GM23338 (cell line): ENCODE results near the gene CLSTN2. TPM values are rescaled to one million over a fixed set of nuclear protein-coding genes. Genes with fewer than 3 reads are reported as not detected.

Experiments used
- ATAC-seq: fragments of 200-7000 bp; cut with Tn5 transposase; 3 replicates; pipeline ENCODE4 v1.9.1; 2020
- DNase-seq: peaks from one replicate; pipeline ENCODE4 v3.0.0-alpha.2; 2015; ENCODE audit warnings: low spot score
- H2AFZ ChIP-seq: fragments of 200-600 bp; sonication (generic); 2 replicates; pipeline ENCODE4 v1.8.0; 2016; ENCODE audit warnings: antibody characterized with exemption, mild to moderate bottlenecking, moderate library complexity
- H3F3A ChIP-seq: fragments of 200-600 bp; sonication (generic); replicated peaks from 2 replicates; pipeline ENCODE4 v1.8.0; 2017; ENCODE audit warnings: antibody characterized with exemption, mixed run types, low read depth
- H3K27ac ChIP-seq: fragments of 200-600 bp; sonication (generic); 2 replicates; pipeline ENCODE4 v1.6.1; 2016; ENCODE audit warnings: low read depth
- H3K27me3 ChIP-seq: fragments of 200-600 bp; sonication (generic); 2 replicates; pipeline ENCODE4 v1.8.0; 2016; ENCODE audit warnings: mild to moderate bottlenecking, mixed run types, moderate library complexity; ENCODE audit not compliant: insufficient read depth
- H3K36me3 ChIP-seq: fragments of 200-600 bp; sonication (generic); 2 replicates; pipeline ENCODE4 v1.8.0; 2016; ENCODE audit warnings: mild to moderate bottlenecking; ENCODE audit not compliant: insufficient read depth
- H3K4me1 ChIP-seq: fragments of 200-600 bp; sonication (generic); 2 replicates; pipeline ENCODE4 v1.8.0; 2016; ENCODE audit warnings: mild to moderate bottlenecking, moderate library complexity; ENCODE audit not compliant: insufficient read depth
- H3K4me2 ChIP-seq: fragments of 200-600 bp; sonication (generic); 2 replicates; pipeline ENCODE4 v1.7.1; 2017; ENCODE audit warnings: mixed run types
- H3K4me3 ChIP-seq: fragments of 200-600 bp; sonication (generic); 2 replicates; pipeline ENCODE4 v1.6.1; 2016; ENCODE audit warnings: mixed run types
- H3K79me2 ChIP-seq: fragments of 200-600 bp; sonication (generic); replicated peaks from 2 replicates; pipeline ENCODE4 v1.8.0; 2017; ENCODE audit warnings: mild to moderate bottlenecking; ENCODE audit not compliant: insufficient read depth
- H3K9me2 ChIP-seq: fragments of 200-600 bp; sonication (generic); 2 replicates; pipeline ENCODE4 v1.8.0; 2017; ENCODE audit not compliant: insufficient read depth
- H4K20me1 ChIP-seq: fragments of 200-600 bp; sonication (generic); replicated peaks from 2 replicates; pipeline ENCODE4 v1.8.0; 2017; ENCODE audit warnings: mild to moderate bottlenecking; ENCODE audit not compliant: insufficient read depth
- H3K27ac Mint-ChIP-seq: 2 replicates; pipeline ENCODE4 v1.8.0; 2020; ENCODE audit warnings: inconsistent platforms, mild to moderate bottlenecking, moderate library complexity, mixed read lengths
- H3K27me3 Mint-ChIP-seq: 3 replicates; pipeline ENCODE4 v1.8.0; 2022; ENCODE audit warnings: low read depth, mild to moderate bottlenecking, moderate library complexity, mixed read lengths, inconsistent platforms; ENCODE audit not compliant: insufficient read depth, poor library complexity
- H3K36me3 Mint-ChIP-seq: 3 replicates; pipeline ENCODE4 v1.8.0; 2021; ENCODE audit warnings: low read depth, mild to moderate bottlenecking, inconsistent platforms, moderate library complexity, mixed read lengths
- H3K4me1 Mint-ChIP-seq: 3 replicates; pipeline ENCODE4 v1.8.0; 2020; ENCODE audit warnings: mild to moderate bottlenecking, inconsistent platforms, mixed read lengths
- H3K4me3 Mint-ChIP-seq: 3 replicates; pipeline ENCODE4 v1.8.0; 2021; ENCODE audit warnings: moderate library complexity, mild to moderate bottlenecking, inconsistent platforms, mixed read lengths
- H3K9me3 Mint-ChIP-seq: 3 replicates; pipeline ENCODE4 v1.8.0; 2020; ENCODE audit warnings: moderate library complexity, mild to moderate bottlenecking, inconsistent platforms, mixed read lengths
- CREB1 ChIP-seq: fragments of 250-450 bp; sonication (Bioruptor Pico); IDR thresholded peaks from 2 replicates; pipeline ENCODE4 v1.5.0; 2020; ENCODE audit warnings: low read depth, mild to moderate bottlenecking, moderate library complexity
- ETS1 ChIP-seq: IDR thresholded peaks from 2 replicates; pipeline ENCODE4 v1.6.1; 2016; ENCODE audit warnings: antibody characterized with exemption
- EZH2 ChIP-seq: fragments of 200-600 bp; sonication (generic); IDR thresholded peaks from one replicate; pipeline ENCODE4 v1.8.0; 2017; ENCODE audit warnings: antibody characterized with exemption, mild to moderate bottlenecking, low read depth; ENCODE audit not compliant: unreplicated experiment
- EZH2phosphoT487 ChIP-seq: fragments of 200-600 bp; sonication (generic); IDR thresholded peaks from one replicate; pipeline ENCODE4 v1.8.1; 2018; ENCODE audit warnings: antibody characterized with exemption; ENCODE audit not compliant: unreplicated experiment
- JUNB ChIP-seq: IDR thresholded peaks from one replicate; pipeline ENCODE4 v1.6.1; 2016; ENCODE audit warnings: antibody characterized with exemption; ENCODE audit not compliant: unreplicated experiment
- NANOG ChIP-seq: IDR thresholded peaks from 2 replicates; pipeline ENCODE4 v1.6.1; 2016; ENCODE audit warnings: antibody characterized with exemption, borderline replicate concordance
- POLR2AphosphoS5 ChIP-seq: IDR thresholded peaks from 2 replicates; pipeline ENCODE4 v1.6.1; 2016; ENCODE audit warnings: antibody characterized with exemption, low read depth
- STAT1 ChIP-seq: IDR thresholded peaks from one replicate; pipeline ENCODE4 v1.6.1; 2016; ENCODE audit warnings: antibody characterized with exemption; ENCODE audit not compliant: unreplicated experiment
- ZNF114 ChIP-seq: fragments of 250-450 bp; sonication (Bioruptor Pico); IDR thresholded peaks from 2 replicates; pipeline ENCODE4 v1.5.0; 2020; ENCODE audit warnings: mild to moderate bottlenecking, moderate library complexity
- ZNF331 ChIP-seq: fragments of 250-450 bp; sonication (Bioruptor Pico); IDR thresholded peaks from 2 replicates; pipeline ENCODE4 v1.5.0; 2020; ENCODE audit warnings: low read depth, mild to moderate bottlenecking, moderate library complexity
- ZNF462 ChIP-seq: fragments of 250-450 bp; sonication (Bioruptor Pico); IDR thresholded peaks from 2 replicates; pipeline ENCODE4 v1.5.0; 2020; ENCODE audit warnings: mild to moderate bottlenecking, moderate library complexity
- polyA plus RNA-seq: library from polyadenylated mRNA; unstranded; fragments of >200 nt; fragmentation: Nextera tagmentation; extraction: Ambion mirVana; gene quantifications from 2 replicates; pipeline ENCODE4 v1.2.1, GENCODE V29; 2016
- total RNA-seq: library from RNA; depleted of rRNA; stranded (reverse); fragments of >200 nt; shearing (Covaris generic); gene quantifications from 2 replicates; pipeline ENCODE4 v1.2.3, GENCODE V29; 2014
- TF ChIP-seq, protein P1 (sequence below), 2 experiments: fragments of 200-600 bp in 1 of 2; sonication (generic) in 1 of 2; conservative IDR thresholded peaks; 2 replicates each; pipeline versions ENCODE4 v1.5.1 to v1.6.1; 2016 to 2017; ENCODE audit warnings: antibody characterized with exemption in 2 of 2, low read depth in 2 of 2, mild to moderate bottlenecking in 2 of 2, moderate library complexity in 1 of 2

Gene CLSTN2
- total and polyA plus RNA-seq, 2 experiments from 2014 or later = 0.11 to 0.83 TPM

- Histone ChIP-seq H3K27ac (no peak overlapping the region), H3K4me2 (no peak overlapping the region), H3K4me3 (no peak overlapping the region), H3K4me1 (no peaks in the 10 kb centered on the region), H3K27me3 (no peaks in the 10 kb centered on the region), H3K36me3 (no peaks in the 10 kb centered on the region), H3K9me2 (no peaks in the 10 kb centered on the region), H3K79me2 (no peaks in the 10 kb centered on the region), H2AFZ (no peak overlapping the region), H4K20me1 (no peaks in the 10 kb centered on the region), H3F3A (no peaks in the 10 kb centered on the region)
- Mint-ChIP-seq H3K27me3 (peaks cover 2% of the 10 kb centered on the region), H3K36me3 (no peaks in the 10 kb centered on the region), H3K4me3 (no peak overlapping the region), H3K4me1 (no peaks in the 10 kb centered on the region), H3K9me3 (no peaks in the 10 kb centered on the region), H3K27ac (no peak overlapping the region)
- TF ChIP-seq ZNF114 (no peak), JUNB (no peak), EZH2 (no peak), EZH2phosphoT487 (no peak), STAT1 (no peak), ETS1 (no peak), CREB1 (no peak), ZNF462 (CRISPR knock-in tag) (no peak), POLR2AphosphoS5 (no peak), NANOG (no peak), ZNF331 (CRISPR knock-in tag) (no peak)
- TF ChIP-seq, protein P1, sequence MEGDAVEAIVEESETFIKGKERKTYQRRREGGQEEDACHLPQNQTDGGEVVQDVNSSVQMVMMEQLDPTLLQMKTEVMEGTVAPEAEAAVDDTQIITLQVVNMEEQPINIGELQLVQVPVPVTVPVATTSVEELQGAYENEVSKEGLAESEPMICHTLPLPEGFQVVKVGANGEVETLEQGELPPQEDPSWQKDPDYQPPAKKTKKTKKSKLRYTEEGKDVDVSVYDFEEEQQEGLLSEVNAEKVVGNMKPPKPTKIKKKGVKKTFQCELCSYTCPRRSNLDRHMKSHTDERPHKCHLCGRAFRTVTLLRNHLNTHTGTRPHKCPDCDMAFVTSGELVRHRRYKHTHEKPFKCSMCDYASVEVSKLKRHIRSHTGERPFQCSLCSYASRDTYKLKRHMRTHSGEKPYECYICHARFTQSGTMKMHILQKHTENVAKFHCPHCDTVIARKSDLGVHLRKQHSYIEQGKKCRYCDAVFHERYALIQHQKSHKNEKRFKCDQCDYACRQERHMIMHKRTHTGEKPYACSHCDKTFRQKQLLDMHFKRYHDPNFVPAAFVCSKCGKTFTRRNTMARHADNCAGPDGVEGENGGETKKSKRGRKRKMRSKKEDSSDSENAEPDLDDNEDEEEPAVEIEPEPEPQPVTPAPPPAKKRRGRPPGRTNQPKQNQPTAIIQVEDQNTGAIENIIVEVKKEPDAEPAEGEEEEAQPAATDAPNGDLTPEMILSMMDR (conservative IDR thresholded peaks at IDR 0.05; ENCODE audit: low read depth in 2 of 2) = no peak
- DNase-seq (no peak), ATAC-seq (no peak)
These were observed 76.8 kb downstream of the CLSTN2 start for GRCh38 chr3:140011611-140012277.
